Omental fat pad (tissue), 4 donors: Measurements from ENCODE around the gene MRTFB. TPM values are rescaled to one million over a fixed set of nuclear protein-coding genes. Genes with fewer than 3 reads are reported as not detected.

ENCODE experiments used
- ATAC-seq: fragments of 150-250 bp; one replicate; pipeline ENCODE4 v1.9.1; 2016; ENCODE audit warnings: mild to moderate bottlenecking, moderate library complexity; ENCODE audit not compliant: low FRiP score
- DNase-seq: peaks from one replicate; pipeline ENCODE4 v3.0.0-alpha.2; 2019; ENCODE audit warnings: low spot score
- total RNA-seq, 4 donors: library from RNA; depleted of rRNA; stranded (reverse); fragments of >200 nt; gene quantifications; one replicate each; pipeline ENCODE4 v1.1.0, GENCODE V29; 2016
- TF ChIP-seq, protein P1 (sequence below), 3 donors: fragments of 450-650 bp; IDR thresholded peaks; one replicate each; pipeline ENCODE4 v1.5.1; 2016 to 2017; ENCODE audit warnings: antibody characterized with exemption in 3 of 3, mild to moderate bottlenecking in 3 of 3, moderate library complexity in 2 of 3

The MRTFB gene
- total RNA-seq, 4 donors from 2014 or later, result 17.5 to 107 (median 55.8) TPM

DNA sequence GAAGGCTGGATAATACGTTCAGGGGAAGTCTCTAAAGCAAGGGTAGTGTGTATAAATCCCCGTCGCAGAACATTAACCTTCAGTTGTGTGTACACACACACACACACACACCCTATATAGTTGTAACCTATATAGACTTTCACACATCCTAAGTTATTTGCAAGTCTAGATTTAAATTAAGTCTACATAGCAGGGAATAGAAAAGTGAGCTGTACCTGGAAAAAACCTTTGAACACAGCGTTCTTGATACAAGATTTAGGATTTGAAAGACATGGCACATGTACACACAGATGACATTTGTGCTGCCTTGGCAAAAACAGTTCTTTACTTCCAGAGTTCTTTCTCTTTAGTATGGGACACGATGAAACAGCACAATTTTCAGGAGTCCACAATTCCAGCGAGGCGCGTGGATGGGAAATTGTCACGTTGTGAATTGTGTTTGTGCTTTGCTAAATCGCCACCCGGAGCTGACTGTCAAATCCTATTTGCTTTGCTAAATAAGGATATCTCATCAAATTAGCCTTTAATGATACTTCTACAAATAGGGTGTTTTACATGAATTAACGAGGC, 233.9 kb downstream of the MRTFB start:
- no peak for ATAC-seq
- no peak for DNase-seq
- TF ChIP-seq, protein P1, sequence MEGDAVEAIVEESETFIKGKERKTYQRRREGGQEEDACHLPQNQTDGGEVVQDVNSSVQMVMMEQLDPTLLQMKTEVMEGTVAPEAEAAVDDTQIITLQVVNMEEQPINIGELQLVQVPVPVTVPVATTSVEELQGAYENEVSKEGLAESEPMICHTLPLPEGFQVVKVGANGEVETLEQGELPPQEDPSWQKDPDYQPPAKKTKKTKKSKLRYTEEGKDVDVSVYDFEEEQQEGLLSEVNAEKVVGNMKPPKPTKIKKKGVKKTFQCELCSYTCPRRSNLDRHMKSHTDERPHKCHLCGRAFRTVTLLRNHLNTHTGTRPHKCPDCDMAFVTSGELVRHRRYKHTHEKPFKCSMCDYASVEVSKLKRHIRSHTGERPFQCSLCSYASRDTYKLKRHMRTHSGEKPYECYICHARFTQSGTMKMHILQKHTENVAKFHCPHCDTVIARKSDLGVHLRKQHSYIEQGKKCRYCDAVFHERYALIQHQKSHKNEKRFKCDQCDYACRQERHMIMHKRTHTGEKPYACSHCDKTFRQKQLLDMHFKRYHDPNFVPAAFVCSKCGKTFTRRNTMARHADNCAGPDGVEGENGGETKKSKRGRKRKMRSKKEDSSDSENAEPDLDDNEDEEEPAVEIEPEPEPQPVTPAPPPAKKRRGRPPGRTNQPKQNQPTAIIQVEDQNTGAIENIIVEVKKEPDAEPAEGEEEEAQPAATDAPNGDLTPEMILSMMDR (IDR thresholded peaks at IDR 0.05), result no peak

DNA sequence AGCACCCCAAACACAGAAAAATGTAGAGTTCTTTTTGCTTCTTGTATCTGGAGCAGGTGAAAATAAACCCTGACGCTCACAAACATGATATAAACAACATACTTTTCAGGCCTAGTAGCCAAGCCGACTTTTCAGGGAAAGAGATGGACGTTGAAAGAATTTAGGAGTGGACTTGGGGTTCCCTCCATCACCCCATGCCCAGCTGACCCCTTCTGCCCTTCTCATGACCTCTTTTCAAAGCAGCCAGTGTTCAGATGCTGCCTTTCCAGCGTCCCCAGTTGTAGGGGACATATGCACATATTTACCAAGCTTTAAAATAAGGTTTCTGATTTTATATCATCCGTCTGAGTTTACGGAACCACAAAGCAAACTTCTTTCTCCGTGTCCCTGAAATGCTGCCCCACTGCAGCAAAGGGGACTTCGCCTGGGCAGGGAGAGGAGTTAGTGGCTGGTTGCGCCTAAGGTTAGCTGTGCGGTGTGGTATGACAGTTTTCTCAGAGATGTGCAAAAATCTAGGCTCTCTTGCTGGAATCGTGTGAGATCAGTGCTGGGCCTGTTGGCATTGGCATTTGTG, 235.5 kb downstream of the MRTFB start:
- no peak for ATAC-seq
- no peak for DNase-seq
- TF ChIP-seq, protein P1 (IDR thresholded peaks at IDR 0.05), result no peak

DNA sequence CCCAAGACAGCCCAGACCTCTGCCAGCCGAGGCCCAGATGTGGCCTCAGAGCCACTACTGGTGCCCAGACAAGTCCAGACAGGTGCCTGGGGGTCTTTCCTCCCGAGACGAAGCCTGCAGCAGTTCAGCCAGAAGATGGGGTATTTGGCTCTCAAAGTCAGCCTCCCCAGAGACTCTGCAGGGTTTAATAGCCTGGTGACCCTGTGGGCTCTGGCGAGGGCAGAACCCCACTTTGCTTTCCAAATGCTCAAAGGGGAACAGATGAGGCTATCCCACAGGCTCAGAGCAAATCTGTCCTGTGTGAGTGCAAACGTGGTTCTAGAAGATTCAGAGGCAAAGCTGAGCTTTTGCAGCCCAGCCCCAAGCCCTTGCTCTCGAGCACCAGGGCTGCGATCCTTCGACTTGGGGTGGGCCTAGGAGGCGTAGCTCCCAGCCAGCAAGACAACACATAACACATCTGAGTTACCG, 236.0 kb downstream of the MRTFB start:
- ATAC-seq, result no peak
- TF ChIP-seq, protein P1 (IDR thresholded peaks at IDR 0.05), result no peak
- DNase-seq, result no peak

DNA sequence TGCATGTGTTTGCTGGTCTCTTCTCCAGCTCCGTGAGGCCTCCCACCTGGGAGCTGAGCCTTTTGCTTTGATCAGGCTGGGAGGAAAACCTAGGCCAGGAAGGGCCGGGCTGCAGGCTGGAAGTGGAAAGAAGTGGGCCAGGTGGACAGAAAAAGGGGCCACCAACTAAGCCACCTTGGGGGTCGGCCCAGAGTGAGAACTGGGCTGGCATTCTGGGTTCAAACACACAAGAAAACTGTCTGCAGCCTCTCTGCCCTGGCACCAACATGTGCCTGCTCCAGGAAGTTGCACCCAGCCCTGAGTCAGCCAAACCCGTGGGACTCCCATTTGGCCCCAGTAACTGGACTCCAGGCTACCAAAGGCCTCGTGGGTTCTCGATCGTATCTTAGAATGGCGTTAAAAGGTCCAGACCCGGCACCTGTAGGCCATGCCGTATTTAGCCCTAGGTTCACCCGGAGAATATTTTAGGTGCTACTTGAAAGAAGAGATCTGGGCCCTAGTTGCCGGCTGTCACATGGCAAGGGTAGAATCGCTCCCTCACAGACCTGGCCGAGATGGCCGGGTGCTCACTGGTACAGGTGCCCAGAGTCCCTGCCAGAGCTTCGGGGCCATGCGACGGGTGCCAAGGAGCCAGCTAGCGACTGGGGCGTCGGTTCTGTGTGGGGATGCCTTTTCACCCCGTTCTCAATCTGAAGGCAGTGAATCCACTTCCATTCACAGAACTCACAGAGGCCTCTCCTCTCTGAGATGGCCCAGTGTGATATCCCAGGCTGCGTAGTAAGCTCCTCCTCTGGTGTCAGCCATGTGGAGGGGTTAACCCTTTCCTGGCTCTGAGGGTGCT, 236.6 kb downstream of the MRTFB start:
- DNase-seq (no peak), ATAC-seq (no peak)
- TF ChIP-seq, protein P1 (IDR thresholded peaks at IDR 0.05), result no peak

DNA sequence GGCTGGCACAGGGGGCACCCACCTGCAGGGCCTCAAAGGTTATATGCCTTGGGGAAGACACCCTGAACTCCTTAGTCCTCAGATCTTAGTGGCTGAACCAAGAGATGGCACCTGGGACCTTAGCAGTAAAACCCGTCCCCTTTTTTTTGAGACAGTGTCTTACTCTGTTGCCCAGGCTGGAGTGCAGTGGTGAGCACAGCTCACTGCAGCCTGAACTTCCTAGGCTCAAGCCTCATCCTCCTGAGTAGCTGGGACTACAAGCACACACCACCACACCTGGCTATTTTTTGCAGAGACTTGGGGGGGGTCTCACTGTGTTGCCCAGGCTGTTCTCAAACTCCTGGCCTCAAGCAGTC, 237.2 kb downstream of the MRTFB start:
- DNase-seq (no peak), ATAC-seq (no peak)
- TF ChIP-seq, protein P1 (IDR thresholded peaks at IDR 0.05), result no peak

DNA sequence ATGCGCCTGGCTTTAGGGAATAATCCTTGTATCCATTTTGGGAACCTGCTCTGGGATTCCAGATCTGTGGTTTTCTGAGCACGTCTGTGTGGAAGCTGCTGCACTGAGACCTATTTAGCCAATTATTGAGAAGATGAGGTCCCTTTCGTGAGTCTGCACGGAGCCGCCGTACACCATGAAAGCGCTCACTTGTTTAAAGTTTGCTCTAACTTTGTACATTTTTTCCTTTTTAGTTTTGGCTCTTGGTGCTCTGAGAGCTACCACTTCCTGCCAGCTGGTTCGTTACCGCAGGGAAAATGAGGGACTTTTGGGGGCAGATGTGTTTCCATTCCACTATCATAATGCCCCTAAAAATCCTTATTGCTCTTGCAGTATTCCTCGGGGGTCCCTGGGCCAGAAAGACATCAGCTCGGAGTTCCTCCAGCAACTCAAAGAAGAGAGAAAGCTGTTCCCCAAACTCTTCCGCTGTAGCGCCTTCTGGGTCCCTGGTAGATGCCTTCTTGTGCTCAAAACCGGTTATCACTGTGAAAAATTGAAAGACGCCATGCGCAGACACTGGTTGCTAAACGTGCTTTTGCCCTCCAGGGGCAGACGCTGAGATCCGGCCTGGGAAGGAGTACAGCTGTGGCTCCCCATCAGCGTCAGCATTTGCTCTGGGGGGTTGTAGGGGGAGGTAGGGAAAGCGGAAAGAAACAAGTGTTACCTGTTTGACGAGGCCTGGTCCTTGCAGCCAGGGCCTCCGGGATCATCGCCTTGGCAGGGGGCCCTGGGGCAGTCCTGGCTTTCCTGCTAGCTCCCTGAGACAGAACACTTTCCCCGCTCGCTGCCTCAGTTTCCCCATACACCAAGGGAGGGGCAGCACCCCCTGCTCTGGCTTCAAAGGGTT, 238.1 kb downstream of the MRTFB start:
- DNase-seq (no peak), ATAC-seq (no peak)
- TF ChIP-seq, protein P1 (IDR thresholded peaks at IDR 0.05), result no peak
